Fibroblast of mammary gland (primary cell): ENCODE data around the gene GALK2.

Source experiments
- DNase-seq: peaks from one replicate; pipeline ENCODE4 v3.0.0-alpha.2; 2010; ENCODE audit warnings: low read depth
- H3K4me3 ChIP-seq: 2 replicates; pipeline ENCODE4 v1.5.1; 2011; ENCODE audit warnings: low read depth, mild to moderate bottlenecking, low read length, moderate library complexity; ENCODE audit not compliant: control insufficient read depth
- CTCF ChIP-seq: conservative IDR thresholded peaks from 2 replicates; pipeline ENCODE4 v1.5.1; 2011; ENCODE audit warnings: low read depth, low read length, inconsistent platforms; ENCODE audit not compliant: control insufficient read depth, insufficient read depth

The GALK2 gene

DNA sequence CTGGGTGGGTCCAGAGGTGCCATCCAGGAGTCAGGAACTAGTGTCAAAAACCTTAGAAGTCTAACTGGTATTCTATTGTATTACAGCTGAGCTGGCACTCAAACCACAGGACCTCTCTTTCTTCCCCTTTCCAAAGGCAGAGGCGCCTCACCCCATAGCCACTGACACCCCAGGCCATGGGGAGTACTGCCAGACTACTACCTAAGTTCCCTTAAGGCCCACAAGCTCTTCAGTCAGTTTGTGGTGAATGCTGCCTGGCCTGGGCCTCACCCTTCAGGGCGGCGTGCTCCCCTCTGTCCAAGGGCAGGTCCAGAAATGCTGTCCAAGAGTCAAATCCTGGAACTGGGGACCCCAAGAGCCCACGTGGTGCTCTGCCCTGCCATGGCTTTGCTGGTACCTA, 209.9 kb downstream of the GALK2 start:
- TF ChIP-seq CTCF, result no peak
- no peak for DNase-seq
- no peak overlapping the region for H3K4me3 ChIP-seq

DNA sequence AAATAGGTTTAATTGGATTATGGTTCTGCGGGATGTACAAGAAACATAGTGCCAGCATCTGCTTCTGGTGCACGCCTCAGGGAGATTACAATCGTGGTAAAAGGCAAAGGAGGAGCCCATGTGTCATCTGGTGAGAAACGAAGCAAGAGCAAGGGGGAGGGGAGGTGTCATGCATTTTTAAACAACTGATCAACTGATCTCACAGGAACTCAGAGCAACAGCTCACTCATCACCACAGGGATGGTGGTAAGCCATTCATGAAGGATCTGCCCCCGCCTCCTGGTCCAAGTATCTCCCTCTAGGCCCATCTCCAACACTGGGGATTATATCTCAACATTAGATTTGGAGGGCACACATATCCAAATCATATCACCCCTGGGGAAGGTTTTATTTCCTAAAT, 210.9 kb downstream of the GALK2 start:
- peak; percentile 12 for DNase-seq
- H3K4me3 ChIP-seq, result no peak overlapping the region
- TF ChIP-seq CTCF, result no peak
